Kidney tubule cell (primary cell): Measurements from ENCODE around the gene KIAA1671.
A peak's percentile ranks its signal among the peaks of the same experiment; 100 is the strongest.

Experiments
- DNase-seq: peaks from one replicate; pipeline ENCODE4 v3.0.0-alpha.2; 2018; ENCODE audit warnings: low spot score

KIAA1671 gene

DNA sequence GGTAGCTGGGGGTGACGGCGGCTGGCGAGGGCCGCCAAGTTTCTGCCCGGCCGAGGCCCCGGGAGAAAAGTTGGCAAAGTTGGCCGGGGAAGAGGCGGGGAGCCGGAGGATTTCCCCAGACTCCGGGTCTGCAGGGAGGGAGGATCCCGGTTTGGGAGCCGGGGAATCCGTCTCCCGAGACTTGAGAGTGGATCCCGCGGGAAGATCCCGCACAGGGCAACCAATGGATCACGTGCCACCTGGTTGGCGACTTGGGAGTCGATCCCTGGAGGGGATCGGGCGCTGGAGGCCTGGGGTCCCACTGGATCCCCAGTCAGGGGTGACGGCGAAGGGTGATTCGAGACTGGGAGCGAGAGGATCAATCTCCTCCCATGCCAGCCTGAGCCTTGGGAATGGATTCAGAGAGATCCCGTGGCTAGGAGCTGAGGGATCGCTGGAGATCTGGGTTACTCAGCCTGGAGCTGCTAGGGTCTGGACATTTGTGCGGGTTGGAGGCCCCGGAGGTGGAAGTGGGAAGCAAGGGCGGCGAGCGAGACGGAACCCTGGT lies 394 bp downstream of the KIAA1671 start:
- peak; percentile 83 for DNase-seq

DNA sequence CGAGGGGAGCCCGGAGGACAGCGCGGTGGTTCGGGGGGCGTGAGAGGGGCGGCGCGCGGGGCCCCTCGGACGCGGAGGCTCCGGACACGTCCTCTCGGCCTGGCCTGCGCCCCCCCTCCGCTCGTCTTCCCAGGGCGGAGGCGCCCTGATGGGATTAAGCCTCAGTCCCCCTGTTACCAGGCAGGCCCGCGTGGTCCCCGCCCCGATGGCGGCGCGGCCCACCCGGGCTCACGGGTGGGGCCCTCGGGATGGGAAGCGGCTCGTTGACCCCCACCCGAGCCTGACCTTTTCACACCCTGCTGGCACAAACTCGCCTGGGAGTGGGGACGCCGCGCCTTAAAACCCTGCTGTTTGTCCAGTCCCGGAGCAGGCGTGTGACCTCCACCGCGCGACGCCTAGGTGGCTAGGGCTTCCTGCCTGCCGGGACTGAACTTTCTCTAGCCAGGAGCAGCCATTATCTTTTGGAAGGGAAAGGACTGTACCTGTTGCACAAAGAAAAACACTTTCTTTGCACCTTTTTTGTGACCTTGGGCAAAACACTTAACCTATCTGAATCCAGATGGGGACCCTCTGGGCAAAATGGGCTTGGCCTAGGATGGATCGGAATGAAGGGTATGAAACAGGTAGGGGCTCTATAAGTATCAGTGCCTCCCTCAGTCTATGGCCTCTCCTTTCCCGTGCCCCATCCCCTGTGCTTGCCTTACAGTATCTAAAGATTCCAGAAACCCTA lies 1.0 kb downstream of the KIAA1671 start:
- DNase-seq = peak; percentile 32

DNA sequence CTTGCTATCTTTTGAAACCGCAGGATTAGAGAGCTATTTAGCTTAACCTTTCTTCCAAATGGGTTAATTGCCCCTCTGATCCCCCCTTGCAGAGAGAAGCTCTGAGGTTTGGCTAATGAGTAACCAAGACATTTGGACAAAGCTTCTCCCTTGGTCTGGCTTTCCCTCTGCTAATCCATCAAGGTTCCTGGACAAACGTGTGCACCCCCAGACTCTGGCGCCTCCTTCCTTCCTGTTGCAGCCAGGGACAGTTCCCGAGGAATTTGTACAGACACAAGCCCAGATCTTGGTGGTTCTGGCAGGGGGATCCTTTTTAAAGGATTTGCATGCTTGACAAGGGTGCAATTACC lies 1.6 kb downstream of the KIAA1671 start:
- DNase-seq = peak; percentile 52

DNA sequence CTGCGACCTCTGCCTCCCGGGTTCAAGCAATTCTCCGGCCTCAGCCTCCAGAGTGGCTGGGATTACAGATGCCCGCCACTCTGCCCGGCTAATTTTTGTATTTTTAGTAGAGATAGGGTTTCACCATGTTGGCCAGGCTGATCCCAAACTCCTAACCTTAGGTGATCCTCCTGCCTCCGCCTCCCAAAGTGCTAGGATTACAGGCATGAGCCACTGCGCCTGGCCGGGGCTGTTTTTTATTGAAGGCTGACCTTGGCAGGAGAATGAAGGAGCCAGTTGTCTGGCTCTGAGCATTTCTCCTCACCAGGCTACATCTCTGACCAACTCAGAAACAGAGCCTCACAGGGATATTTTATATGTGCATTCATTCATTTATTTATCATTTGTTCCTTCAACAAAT lies 2.3 kb downstream of the KIAA1671 start:
- DNase-seq = no peak

DNA sequence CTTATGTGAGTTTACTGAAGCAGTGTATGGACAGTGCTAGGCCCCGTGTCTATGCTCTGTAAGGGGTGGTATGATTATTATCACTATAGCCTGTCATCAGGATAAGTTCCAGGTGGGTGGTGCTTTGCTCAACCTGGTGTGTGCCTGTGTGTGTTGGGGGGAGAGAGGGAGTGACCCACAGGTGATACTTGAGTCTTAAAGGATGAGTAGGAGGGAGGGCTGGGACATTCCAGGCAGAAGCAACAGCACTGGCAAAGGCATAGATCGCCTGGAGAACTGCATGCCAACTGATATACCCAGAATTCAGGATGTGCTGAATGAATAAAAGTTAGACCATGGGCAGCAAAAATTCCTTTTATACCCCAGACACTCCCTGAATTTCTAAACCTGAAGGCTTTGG lies 4.5 kb downstream of the KIAA1671 start:
- peak; percentile 57 for DNase-seq

DNA sequence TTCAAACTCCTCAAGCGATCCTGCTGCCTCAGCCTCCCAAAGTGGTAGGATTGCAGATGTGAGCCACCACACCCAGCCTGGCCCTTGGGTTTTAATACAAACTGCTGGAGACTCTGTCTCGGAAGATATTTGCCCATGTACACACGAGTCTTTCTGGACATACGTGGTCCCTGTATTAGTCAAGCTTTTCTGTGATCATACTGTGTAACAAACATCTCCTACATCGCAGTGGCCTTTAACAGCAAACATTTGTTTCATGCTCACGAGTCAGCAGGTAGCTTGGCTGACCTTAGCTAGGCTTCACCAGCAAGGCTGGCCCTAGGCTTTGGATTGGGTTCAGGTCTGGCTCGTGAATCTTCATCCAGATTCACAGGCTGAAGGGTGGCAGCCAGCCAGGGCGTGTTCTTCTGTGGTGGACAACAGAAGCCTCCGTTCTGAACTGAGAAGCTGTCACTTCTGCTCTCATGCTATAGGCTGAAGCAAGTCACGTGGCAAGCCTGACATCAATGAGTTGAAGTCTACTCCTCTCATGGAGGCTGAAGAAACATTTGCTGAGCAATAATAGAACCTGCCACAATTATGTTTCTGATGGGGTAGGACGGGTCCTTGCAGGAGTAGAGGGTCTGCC lies 8.8 kb downstream of the KIAA1671 start:
- DNase-seq = no peak

DNA sequence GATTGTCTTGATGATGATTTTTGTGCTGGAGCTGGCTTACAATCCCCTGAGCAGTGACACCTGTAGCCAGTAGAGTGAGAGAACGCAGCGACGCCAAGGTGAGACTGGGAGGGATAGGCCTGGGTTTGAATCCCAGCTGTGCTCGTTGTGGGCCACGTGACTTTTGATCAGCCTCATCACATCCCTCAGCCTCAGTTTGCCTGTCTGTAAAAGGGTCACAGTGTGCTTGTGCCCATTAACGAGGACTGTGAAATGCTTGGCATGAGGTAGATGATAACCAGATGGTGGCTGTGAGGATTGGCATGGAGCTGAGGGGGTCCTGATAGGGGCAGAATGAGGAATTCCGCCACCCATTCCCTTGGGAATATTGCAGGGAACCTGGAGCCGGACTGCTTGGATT lies 9.6 kb downstream of the KIAA1671 start:
- DNase-seq = no peak

DNA sequence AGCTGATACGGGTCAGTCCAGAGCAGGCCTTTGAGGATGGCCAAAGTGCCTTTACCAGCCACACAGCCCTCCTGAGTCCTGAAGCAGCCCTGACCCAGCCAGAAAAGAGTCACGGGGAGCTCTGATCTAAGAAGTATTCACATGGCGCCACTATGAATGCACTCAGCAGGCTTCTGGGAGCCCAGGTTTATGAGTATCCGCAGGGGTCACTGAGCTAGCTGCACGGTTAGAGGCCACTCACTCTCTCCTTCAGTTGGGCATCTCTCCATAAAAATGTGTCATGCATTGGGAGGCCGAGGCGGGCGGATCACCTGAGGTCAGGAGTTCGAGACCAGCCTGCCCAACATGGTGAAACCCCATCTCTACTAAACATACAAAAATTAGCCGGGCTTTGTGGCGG lies 10.3 kb downstream of the KIAA1671 start:
- no peak for DNase-seq

DNA sequence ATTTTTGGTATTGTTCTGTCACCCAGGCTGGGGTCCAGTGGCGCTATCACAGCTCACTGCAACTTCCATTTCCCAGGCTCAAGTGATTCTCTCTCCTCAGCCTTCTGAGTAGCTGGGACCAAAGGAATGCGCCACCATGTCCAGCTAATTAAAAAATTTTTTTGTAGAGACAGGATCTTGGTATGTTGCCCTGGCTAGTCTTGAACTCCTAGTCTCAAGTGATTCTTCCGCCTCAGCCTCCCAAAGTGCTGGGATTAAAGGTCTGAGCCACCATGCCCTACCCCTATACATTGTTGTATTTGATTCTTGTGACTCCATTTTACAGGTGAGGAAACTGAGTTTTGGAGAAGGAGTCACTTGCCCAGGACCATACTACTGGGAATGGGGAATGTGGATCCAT lies 11.9 kb downstream of the KIAA1671 start:
- DNase-seq = no peak

DNA sequence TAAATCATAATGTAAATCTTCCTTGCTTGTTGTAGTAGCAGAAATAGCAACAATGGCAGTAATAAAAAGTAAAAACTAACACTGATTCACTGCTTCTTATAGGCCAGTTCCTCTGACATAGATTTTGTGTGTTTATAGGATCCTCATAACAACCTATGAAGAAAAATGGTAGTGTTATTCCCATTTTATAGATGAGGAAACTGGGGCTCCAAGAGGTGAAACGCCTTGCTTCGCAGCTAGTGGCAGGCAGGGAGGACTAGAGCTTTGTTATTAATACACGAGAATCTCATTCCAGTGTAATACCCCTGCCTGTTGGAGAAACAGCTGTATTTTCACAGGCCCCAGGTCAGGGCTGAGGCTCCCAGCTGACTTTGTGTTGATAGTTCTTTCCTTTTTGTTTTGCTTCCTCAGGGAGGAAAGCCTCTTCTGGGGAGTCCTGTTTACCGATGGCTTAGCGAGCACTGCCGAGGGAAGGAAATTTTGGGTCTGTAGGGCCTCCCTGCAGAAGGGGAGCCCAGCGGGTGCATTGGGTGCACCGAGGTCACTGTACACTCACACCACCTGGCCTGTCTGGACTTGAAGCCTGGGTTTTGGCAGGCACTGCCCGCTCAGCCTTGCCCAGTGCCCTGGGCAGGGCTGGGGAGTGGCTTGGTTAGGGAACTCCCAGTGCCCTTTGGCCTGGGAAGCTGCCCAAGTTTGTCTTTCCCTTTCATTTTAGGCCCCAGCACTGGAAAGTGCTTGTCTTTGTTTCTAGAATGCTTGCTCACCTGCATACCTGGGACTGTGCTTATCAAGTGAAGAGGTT lies 13.5 kb downstream of the KIAA1671 start:
- peak; percentile 61 for DNase-seq

DNA sequence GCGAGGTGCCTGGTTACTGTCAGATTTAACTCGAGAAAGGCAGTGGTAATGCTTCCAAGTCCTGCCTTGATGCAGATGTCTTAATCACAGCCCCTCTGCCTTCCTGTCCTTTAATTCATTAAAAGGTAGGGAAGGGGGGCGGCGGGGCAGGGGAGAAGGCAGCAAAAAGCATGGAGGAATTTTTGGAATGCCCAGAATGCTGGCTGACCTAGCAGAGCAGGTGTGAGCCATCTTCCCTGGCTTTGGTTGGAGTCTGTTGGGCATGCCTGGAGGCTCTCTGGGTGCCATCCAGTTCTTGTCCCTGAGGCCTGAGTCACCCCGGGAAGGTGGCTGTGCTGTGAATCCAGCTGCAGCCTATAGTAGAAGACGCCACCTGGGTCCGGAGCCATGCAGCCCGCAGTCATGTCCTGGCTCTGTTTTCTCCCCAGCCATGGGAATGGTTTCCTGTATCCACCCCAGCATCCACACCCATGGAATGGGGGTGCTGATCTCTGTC lies 15.6 kb downstream of the KIAA1671 start:
- peak; percentile 91 for DNase-seq

DNA sequence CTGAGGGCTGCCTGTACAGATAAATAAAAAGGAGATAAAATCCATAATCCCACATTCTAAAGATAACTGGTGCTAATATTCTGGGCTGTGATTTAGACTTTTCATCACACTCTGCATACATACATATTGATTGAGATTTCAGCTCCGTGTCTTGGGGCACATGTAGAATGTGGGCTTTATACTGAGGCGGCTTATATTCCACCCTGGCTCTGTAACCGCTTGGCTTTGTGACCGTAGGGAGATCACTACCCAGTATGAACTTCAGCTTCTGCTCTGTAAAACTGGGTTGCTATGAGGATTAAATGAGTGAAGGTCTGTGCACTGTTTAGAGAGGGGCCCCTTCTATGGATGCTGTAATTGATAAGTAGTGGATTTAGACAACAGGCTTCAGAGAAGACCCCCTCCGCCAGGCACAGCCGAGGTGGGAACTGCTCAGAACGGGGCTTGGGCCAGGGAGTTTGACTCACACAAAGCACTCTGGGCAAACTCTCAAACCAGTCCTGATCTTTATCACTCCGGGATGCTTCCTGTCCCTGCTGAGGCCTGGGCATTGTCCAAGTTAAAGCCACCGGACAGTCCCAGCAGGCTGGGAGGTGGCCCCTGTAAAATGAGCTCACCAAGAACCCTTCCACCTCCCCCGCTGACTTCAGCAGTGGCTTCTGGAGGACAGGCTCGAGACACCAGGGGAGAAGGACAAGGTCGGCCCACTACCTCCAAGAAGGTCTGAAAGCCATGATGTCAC lies 17.2 kb downstream of the KIAA1671 start:
- DNase-seq = peak; percentile 46

DNA sequence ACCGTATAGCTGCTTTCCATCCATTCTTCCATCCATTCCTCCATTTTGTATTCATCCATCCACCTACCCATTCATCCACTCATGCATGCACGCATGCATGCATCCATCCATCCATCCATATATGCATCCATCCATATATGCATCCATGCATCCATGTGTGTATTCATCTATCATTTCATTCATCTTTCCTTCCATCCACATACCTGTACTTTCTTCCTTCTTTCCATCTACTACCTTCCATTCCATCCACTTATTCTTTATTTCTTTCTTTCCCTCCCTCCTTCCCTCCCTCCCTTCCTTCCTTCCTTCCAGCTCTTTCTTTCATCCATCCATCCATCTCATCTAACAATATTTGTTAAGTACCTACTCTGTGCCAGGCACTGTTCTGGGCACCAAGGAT lies 19.9 kb downstream of the KIAA1671 start:
- no peak for DNase-seq

DNA sequence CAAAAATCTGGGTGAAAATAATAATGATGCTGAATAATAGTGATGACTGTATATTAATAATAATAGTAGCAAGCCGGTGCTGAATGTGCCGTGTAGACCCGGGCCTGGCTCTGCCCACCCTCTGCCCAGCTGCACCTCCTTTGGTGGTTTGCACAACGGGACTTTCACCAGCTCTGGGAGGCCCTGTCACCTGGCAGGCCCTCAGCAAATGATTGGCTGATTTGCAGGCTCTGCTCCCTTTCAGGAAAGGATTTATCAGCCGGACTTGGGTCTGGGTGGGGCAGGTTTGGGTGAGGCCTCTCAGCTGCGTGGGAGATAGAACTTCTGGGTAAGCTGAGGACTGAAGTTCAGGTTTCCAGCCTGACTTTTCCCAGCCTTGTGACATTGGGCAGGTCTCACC lies 21.4 kb downstream of the KIAA1671 start:
- no peak for DNase-seq

DNA sequence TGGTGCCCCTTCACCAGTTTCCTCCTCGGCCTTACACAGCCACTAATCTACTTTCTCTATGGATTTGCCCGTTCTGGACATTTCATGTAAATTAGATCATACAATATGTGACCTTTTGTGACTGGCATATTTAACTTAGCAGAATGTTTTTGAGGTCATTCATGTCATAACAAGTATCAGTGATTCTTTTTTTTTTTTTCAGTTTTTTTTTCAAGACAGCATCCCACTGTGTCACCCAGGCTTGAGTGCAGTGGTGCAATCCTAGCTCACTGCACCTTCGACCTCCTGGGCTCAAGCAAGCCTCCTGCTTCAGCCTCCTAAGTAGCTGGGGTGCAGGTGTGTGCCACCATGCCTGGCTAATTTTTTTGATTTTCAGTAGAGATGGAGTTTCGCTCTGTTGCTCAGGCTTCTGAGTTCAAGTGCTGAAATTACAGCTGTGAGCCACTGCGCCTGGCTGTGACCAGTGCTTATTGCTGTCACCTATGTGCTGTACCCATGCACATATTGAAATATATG lies 22.7 kb downstream of the KIAA1671 start:
- no peak for DNase-seq

DNA sequence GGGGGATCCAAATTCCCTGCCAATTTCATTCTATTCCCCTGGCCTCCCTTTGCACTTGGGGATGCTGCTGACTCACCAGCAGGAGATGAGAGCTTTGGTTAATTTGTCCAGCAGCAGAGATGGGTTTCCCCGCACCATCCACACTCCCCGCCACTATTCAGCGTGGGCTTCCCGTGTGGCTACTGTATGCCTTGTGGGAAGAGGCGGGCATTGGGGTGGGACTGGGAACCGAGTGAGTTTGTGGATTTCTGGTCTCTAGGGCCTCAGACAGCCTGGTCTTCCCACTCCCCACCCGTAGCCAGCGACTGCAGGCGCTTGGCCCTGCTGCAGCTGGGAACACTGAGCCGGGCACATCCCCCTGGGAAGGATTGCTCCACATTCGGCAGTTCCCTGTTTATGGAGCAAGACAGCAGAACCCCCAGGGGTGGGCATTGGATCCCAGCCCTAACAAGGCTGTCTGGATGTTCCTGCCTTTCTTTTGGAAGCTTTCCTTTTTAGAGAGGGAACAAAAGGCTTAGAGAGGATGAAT lies 23.4 kb downstream of the KIAA1671 start:
- DNase-seq = no peak

DNA sequence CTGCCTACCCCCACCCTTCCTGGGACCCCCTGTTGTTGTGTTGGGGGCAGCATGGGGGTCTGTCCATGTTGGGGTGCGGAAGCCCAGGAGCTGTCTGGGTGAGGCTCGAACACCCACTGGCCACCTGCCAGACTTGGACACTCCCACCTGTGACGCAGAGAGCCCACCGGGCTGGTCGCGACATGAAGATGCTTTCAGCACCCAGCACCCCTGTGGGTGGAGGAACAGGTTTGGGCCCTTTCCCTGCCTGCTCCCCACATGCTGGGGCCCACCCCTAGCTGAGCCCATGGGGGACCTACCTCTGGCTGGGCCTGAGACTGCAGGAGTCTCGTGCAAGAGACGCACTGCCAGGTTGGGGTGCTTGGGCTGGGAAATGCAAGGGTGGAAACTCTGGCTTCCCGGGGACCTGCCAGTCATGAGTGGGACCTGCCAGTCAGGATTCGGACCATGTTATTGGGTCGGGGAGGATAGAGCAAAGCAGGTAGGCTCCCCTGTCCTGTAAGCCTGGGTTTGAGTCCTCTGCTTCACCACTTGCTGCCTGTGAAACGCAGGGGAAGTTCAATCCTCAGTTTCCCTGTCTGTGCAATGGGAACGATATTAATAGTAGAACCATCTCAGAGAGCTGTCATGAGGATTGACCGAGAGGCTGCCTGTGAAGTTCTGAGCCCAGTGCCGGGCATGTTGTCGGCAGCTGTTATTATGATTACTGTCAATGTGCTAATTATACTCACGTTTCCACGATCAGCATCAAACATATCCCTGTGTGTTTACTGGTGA lies 24.1 kb downstream of the KIAA1671 start:
- no peak for DNase-seq

DNA sequence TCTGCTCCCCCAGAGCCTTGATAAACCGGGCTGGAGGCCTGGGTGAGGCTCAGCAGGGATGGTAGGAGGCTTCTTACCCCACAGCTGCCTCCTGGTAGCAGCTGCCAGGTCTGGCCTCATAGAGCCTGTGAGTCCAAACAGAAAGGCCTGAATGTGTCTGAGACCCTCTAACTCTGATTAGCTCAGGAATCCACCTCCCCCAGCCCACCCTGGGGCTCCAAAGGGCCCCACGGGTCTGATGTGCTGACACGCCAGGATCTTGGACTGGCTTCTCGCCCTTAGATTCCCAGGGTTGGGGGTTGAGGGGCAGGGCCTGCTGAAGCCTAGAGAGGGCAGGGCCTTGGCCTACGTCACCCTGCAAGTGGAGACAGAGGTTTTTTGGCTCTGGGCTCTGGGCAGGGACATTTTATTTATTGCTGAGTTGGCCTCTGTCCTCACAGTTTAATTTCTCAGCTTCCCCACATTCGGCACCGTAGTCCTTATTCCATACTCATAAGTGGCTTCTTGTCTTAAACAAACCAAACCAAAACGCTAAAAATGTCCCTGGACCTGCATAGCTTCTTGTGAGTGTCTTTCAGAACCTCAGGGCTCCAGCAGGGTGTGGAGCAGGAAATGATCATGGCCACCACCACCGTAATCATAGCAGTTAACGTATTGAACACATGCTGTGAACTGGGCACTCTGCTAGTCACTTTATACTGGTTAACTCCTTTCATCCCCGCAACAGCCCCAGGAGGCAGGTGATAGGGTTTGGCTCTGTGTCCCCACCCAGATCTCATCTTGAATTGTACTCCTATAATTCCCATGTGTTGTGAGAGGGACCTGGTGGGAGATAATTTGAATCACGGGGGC lies 25.1 kb downstream of the KIAA1671 start:
- DNase-seq = no peak

DNA sequence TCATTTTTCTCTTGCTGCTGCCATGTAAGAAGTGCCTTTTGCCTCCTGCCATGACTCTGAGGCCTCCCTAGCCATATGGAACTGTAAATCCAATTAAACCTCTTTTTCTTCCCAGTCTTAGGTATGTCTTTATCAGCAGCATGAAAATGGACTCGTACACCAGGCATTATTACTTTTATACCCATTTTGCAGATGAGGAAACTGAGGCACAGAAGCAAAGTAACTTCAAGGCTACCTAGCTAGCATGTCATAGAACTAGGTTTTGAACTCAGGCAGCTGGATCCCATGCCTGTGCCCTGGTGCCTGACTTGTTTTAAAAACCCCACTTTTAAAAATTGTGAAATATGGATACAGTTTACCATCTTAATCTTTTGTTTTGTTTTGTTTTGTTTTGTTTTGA lies 25.8 kb downstream of the KIAA1671 start:
- no peak for DNase-seq

DNA sequence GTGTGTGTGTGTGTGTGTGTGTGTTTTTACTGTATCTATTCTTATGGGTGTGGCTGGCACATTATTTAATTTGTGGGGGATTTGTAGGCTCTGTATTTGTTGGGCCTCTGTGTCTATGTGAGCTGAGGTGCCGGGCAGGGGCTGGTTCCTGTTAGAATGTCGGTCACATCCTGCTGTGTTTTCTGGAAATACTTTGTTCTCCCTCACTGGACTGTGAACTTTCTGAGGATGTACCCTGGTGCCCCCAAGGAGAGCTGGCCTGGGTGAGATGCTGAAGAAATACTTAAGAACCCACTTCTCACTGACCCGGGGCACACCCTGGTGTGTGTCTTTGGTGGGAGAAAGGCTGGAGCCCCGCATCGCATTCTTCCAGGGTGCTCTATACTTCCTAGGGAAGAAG lies 28.6 kb downstream of the KIAA1671 start:
- no peak for DNase-seq
